K562 (cell line): ENCODE results near the gene CMSS1. TPM values are rescaled to one million over a fixed set of nuclear protein-coding genes. Genes with fewer than 3 reads are reported as not detected.
A peak's percentile ranks its signal among the peaks of the same experiment; 100 is the strongest.

Experiments used
- ATAC-seq: fragments of 200-7000 bp; cut with Tn5 transposase; 3 replicates; pipeline ENCODE4 v1.9.1; 2020; ENCODE audit warnings: moderate library complexity
- BruUV-seq: library from RNA; stranded (reverse); fragments of 400-500 nt; replicated peaks from 2 replicates; lab custom pipeline; 2021; lab: Mats Ljungman, UMichigan
- CTCF ChIA-PET: fragments of 300-600 bp; formaldehyde crosslinking; extraction: SDS; loops from one replicate; lab custom pipeline; 2021; ENCODE audit warnings: low intra/inter-chr PET ratio; lab: Yijun Ruan, JAX
- POLR2A ChIA-PET: fragments of 300-600, 350-650 bp; sonication (Branson Sonifier 250); formaldehyde crosslinking; extraction: SDS; loops from one replicate; lab custom pipeline; 2021; ENCODE audit warnings: antibody characterized with exemption, inconsistent platforms; lab: Yijun Ruan, JAX
- DNase-seq, 4 experiments: peaks; one replicate each; pipeline versions ENCODE4 v3.0.0 to v3.0.0-alpha.2; 2011 to 2018; ENCODE audit warnings: low spot score in 3 of 4, mixed read lengths in 3 of 4; ENCODE audit errors: extremely low read depth in 1 of 4
- FAIRE-seq: peaks from 2 replicates; lab custom pipeline; 2011; peaks lifted over from hg19 to GRCh38; lab: Jason Lieb, UNC
- H2AFZ ChIP-seq: 2 replicates; pipeline ENCODE4 v1.6.0; 2011; ENCODE audit warnings: low read depth, low read length, control low read depth, inconsistent platforms
- H3K27ac ChIP-seq: fragments of 200-600 bp; 3 replicates; pipeline ENCODE4 v1.8.0; 2011; ENCODE audit warnings: low read depth, mild to moderate bottlenecking, control low read depth, inconsistent platforms, low read length, moderate library complexity, mixed read lengths; ENCODE audit errors: extremely low read depth
- H3K27me3 ChIP-seq, 2 experiments: fragments of 300-600 bp in 1 of 2; 2 replicates in 1 of 2; 3 replicates in 1 of 2; pipeline versions ENCODE4 v1.6.0 to v1.8.0; 2011; ENCODE audit warnings: inconsistent platforms in 2 of 2, low read length in 2 of 2, mild to moderate bottlenecking in 1 of 2, mixed read lengths in 1 of 2, moderate library complexity in 1 of 2; ENCODE audit not compliant: control insufficient read depth in 2 of 2, insufficient read depth in 2 of 2
- H3K36me3 ChIP-seq: fragments of 300-600 bp; 3 replicates; pipeline ENCODE4 v1.8.0; 2011; ENCODE audit warnings: mild to moderate bottlenecking, low read length, inconsistent platforms; ENCODE audit not compliant: control insufficient read depth, insufficient read depth
- H3K4me1 ChIP-seq, 2 experiments: fragments of 200-600 bp in 1 of 2; replicated peaks in 1 of 2; 2 replicates in 1 of 2; 3 replicates in 1 of 2; pipeline versions ENCODE4 v1.5.1 to v1.8.0; 2011; ENCODE audit warnings: inconsistent platforms in 2 of 2, low read length in 2 of 2, mild to moderate bottlenecking in 1 of 2, mixed read lengths in 1 of 2, moderate library complexity in 1 of 2; ENCODE audit not compliant: control insufficient read depth in 2 of 2, insufficient read depth in 2 of 2
- H3K4me2 ChIP-seq: 2 replicates; pipeline ENCODE4 v1.6.1; 2011; ENCODE audit warnings: low read length, control low read depth, inconsistent platforms, mixed read lengths; ENCODE audit not compliant: insufficient read depth
- H3K4me3 ChIP-seq: fragments of 200-600 bp; sonication (generic), shearing (Covaris generic); 2 replicates; pipeline ENCODE4 v1.5.1; 2016; ENCODE audit warnings: control low read depth, inconsistent platforms
- H3K79me2 ChIP-seq: fragments of 200-600 bp; 3 replicates; pipeline ENCODE4 v1.8.0; 2011; ENCODE audit warnings: low read length, inconsistent platforms; ENCODE audit not compliant: control insufficient read depth, insufficient read depth
- H3K9ac ChIP-seq, 2 experiments: 2 replicates each; pipeline versions ENCODE4 v1.6.0 to v1.6.1; 2011; ENCODE audit warnings: low read depth in 2 of 2, low read length in 2 of 2, control low read depth in 1 of 2, inconsistent platforms in 1 of 2, mild to moderate bottlenecking in 1 of 2, mixed read lengths in 1 of 2; ENCODE audit not compliant: insufficient read depth in 1 of 2
- H3K9me1 ChIP-seq: one replicate; pipeline ENCODE4 v1.6.0; 2011; ENCODE audit warnings: inconsistent platforms, mild to moderate bottlenecking, low read length, moderate library complexity; ENCODE audit not compliant: control insufficient read depth, insufficient read depth
- H3K9me3 ChIP-seq: replicated peaks from 2 replicates; pipeline ENCODE4 v1.5.1; 2011; ENCODE audit warnings: low read depth, low read length, inconsistent platforms; ENCODE audit not compliant: control insufficient read depth, insufficient read depth
- H4K20me1 ChIP-seq: replicated peaks from 2 replicates; pipeline ENCODE4 v1.6.1; 2011; ENCODE audit warnings: low read length, inconsistent platforms, mixed read lengths; ENCODE audit not compliant: control insufficient read depth, insufficient read depth
- C11orf30 ChIP-seq: fragments of 450-650 bp; IDR thresholded peaks from 2 replicates; pipeline ENCODE4 v1.6.1; 2016; ENCODE audit warnings: low read depth, mild to moderate bottlenecking
- GATA2 ChIP-seq: sonication (generic); formaldehyde crosslinking; IDR thresholded peaks from 2 replicates; pipeline ENCODE4 v1.4.0; 2020; ENCODE audit warnings: mild to moderate bottlenecking, missing genetic modification reagents
- MAFF ChIP-seq: IDR thresholded peaks from 2 replicates; pipeline ENCODE4 v1.6.1; 2012; ENCODE audit warnings: low read length, improper control_type of control experiment
- MAFG ChIP-seq: fragments of 450-650 bp; conservative IDR thresholded peaks from 2 replicates; pipeline ENCODE4 v1.6.1; 2016; ENCODE audit warnings: missing genetic modification characterization, missing compliant biosample characterization
- NFATC3 ChIP-seq: fragments of 450-650 bp; IDR thresholded peaks from 2 replicates; pipeline ENCODE4 v1.6.1; 2017; ENCODE audit warnings: mild to moderate bottlenecking
- ZNF316 ChIP-seq: fragments of 450-650 bp; IDR thresholded peaks from 2 replicates; pipeline ENCODE4 v1.6.1; 2016
- ZZZ3 ChIP-seq: fragments of 450-650 bp; IDR thresholded peaks from 2 replicates; pipeline ENCODE4 v1.6.1; 2016; ENCODE audit warnings: antibody characterized with exemption, mild to moderate bottlenecking, moderate library complexity
- WGBS: fragments of 100-300 bp; shearing (Covaris generic); methylation state at CpG from one replicate; pipeline ENCODE4 v1.1.6; 2016; ENCODE audit warnings: low coverage, mixed read lengths; ENCODE audit not compliant: insufficient coverage; ENCODE audit errors: missing lambda C conversion rate; 5-methylcytosine and 5-hydroxymethylcytosine counted together
- in situ Hi-C: fragments of 300-500 bp; cut with MboI; formaldehyde crosslinking; loops from 4 replicates; pipeline ENCODE4 v1.15.0; 2018; ENCODE audit warnings: inconsistent platforms, mixed read lengths
- intact Hi-C: fragments of 100-400 bp; cut with micrococcal nuclease; formaldehyde crosslinking; loops from 2 replicates; pipeline ENCODE4 v1.14.2; 2022
- polyA plus RNA-seq, 8 experiments: library from polyadenylated mRNA; depleted of rRNA in 4 of 8; stranded (reverse) in 5 of 8; unstranded in 3 of 8; fragments of >200 nt; fragmentation: Nextera tagmentation in 2 of 8; fragmentation: Illumina TruSeq in 1 of 8; extraction: Ambion mirVana in 2 of 8; extraction: Trizol in 1 of 8; gene quantifications; 2 replicates each; pipeline versions ENCODE4 v1.2.1 to v1.2.3, GENCODE V29; 2011 to 2014; ENCODE audit warnings: inconsistent platforms in 1 of 8, missing spikeins in 1 of 8
- total RNA-seq, 7 experiments: library from RNA; depleted of rRNA in 6 of 7; stranded (reverse); fragments of >200 nt in 6 of 7; fragmentation: Illumina TruSeq in 2 of 7; extraction: Trizol in 2 of 7; gene quantifications; 2 replicates each; pipeline versions ENCODE4 v1.2.1 to v1.2.3, GENCODE V29; 2011 to 2021; ENCODE audit warnings: low replicate concordance in 1 of 7

CMSS1 gene
- total and polyA plus RNA-seq, 9 of the 15 experiments (the other 6 are each of a cell fraction or from before 2014, with no cell fraction given): 46.9 to 109 (median 72.3) TPM

- BruUV-seq: no TSS peak
- POLR2A ChIA-PET: no interaction called here
- H3K27ac ChIP-seq: no peak overlapping the region
- no peak overlapping the region for H3K4me3 ChIP-seq
- no peaks in the 10 kb centered on the region; a peak in 2 of 5 replicates for H3K4me1 ChIP-seq
- peaks cover 87% of the 10 kb centered on the region for H3K79me2 ChIP-seq
- ATAC-seq: no peak
- no peak for FAIRE-seq
- peaks cover 2% of the 10 kb centered on the region; the same call in 1 of the 3 replicates for H3K36me3 ChIP-seq
- H3K4me2 ChIP-seq: no peak overlapping the region
- TF ChIP-seq ZNF316 (peak; percentile 78), MAFG (tag) (peak; percentile 55; the same call in 1 of the 2 replicates), NFATC3 (no peak), ZZZ3 (no peak), C11orf30 (peak; percentile 70), GATA2 (CRISPR knock-in tag) (no peak), MAFF (peak; percentile 50)
- 83% methylated on average over 3 of the region's 3 CpGs for WGBS
- H2AFZ ChIP-seq: no peak overlapping the region
- H4K20me1 ChIP-seq: peaks cover 6% of the 10 kb centered on the region; the same call in 1 of the 2 replicates
- CTCF ChIA-PET: no interaction called here
- no peaks in the 10 kb centered on the region for H3K9me3 ChIP-seq
- intact Hi-C loops: no loop called here
- H3K9me1 ChIP-seq: no peaks in the 10 kb centered on the region
- in situ Hi-C loops: loop anchor here (5.0 to 25.0 kb wide), 3 partner anchors 232 to 782 kb away; partner anchors contain the start of gene ADGRG7
- no peak for DNase-seq
- H3K9ac ChIP-seq: no peak overlapping the region
- no peaks in the 10 kb centered on the region for H3K27me3 ChIP-seq
Observed at GRCh38 chr3:99829844-99830243, 12.2 kb downstream of the CMSS1 start.
